H9 (cell line): Measurements from ENCODE around the gene ACSL3. TPM values are rescaled to one million over a fixed set of nuclear protein-coding genes. Genes with fewer than 3 reads are reported as not detected.

Experiments
- DNase-seq: peaks from one replicate; pipeline ENCODE4 v3.0.0-alpha.2; 2017
- H2AFZ ChIP-seq: one replicate; pipeline ENCODE4 v1.6.1; 2013; ENCODE audit warnings: mild to moderate bottlenecking, low read length, control low read depth, moderate library complexity
- H2AK5ac ChIP-seq: 2 replicates; pipeline ENCODE4 v1.6.1; 2013; ENCODE audit warnings: low read length, control low read depth, mixed read lengths; ENCODE audit not compliant: insufficient read length
- H2BK120ac ChIP-seq: one replicate; pipeline ENCODE4 v1.6.1; 2013; ENCODE audit warnings: low read depth, mild to moderate bottlenecking, low read length, control low read depth, inconsistent platforms; ENCODE audit not compliant: poor library complexity, severe bottlenecking
- H2BK12ac ChIP-seq: 2 replicates; pipeline ENCODE4 v1.6.1; 2013; ENCODE audit warnings: low read length, control low read depth, mixed read lengths, low read depth; ENCODE audit not compliant: insufficient read length
- H2BK15ac ChIP-seq: 2 replicates; pipeline ENCODE4 v1.6.1; 2013; ENCODE audit warnings: low read depth, low read length, control low read depth
- H2BK20ac ChIP-seq: one replicate; pipeline ENCODE4 v1.6.1; 2013; ENCODE audit warnings: low read depth, mild to moderate bottlenecking, low read length, control low read depth, inconsistent platforms; ENCODE audit not compliant: poor library complexity, severe bottlenecking
- H2BK5ac ChIP-seq: 2 replicates; pipeline ENCODE4 v1.6.1; 2013; ENCODE audit warnings: low read length, control low read depth, mixed read lengths; ENCODE audit not compliant: insufficient read length
- H3K14ac ChIP-seq: 2 replicates; pipeline ENCODE4 v1.6.1; 2013; ENCODE audit warnings: low read length, control low read depth; ENCODE audit not compliant: insufficient read depth
- H3K18ac ChIP-seq: 2 replicates; pipeline ENCODE4 v1.6.1; 2013; ENCODE audit warnings: low read depth, mild to moderate bottlenecking, mixed read lengths, low read length, control low read depth; ENCODE audit not compliant: insufficient read length
- H3K23ac ChIP-seq: 2 replicates; pipeline ENCODE4 v1.6.1; 2013; ENCODE audit warnings: low read length, control low read depth, mixed read lengths, low read depth; ENCODE audit not compliant: insufficient read length
- H3K23me2 ChIP-seq: 2 replicates; pipeline ENCODE4 v1.6.1; 2013; ENCODE audit warnings: low read depth, mild to moderate bottlenecking, mixed read lengths, low read length, control low read depth; ENCODE audit not compliant: insufficient read length, poor library complexity, severe bottlenecking
- H3K27ac ChIP-seq: 2 replicates; pipeline ENCODE4 v1.5.1; 2013; ENCODE audit warnings: low read length, control low read depth, mixed read lengths, low read depth; ENCODE audit not compliant: insufficient read length
- H3K27me3 ChIP-seq: 2 replicates; pipeline ENCODE4 v1.6.1; 2013; ENCODE audit warnings: low read length, control low read depth, inconsistent platforms; ENCODE audit not compliant: insufficient read depth
- H3K4ac ChIP-seq: 2 replicates; pipeline ENCODE4 v1.6.1; 2013; ENCODE audit warnings: low read depth, mild to moderate bottlenecking, control low read depth, inconsistent platforms, low read length, moderate library complexity
- H3K4me1 ChIP-seq: 2 replicates; pipeline ENCODE4 v1.6.1; 2013; ENCODE audit warnings: low read length, control low read depth, inconsistent platforms; ENCODE audit not compliant: insufficient read depth
- H3K4me2 ChIP-seq: 2 replicates; pipeline ENCODE4 v1.6.1; 2013; ENCODE audit warnings: low read length, control low read depth, mixed read lengths; ENCODE audit not compliant: insufficient read length, insufficient read depth
- H3K56ac ChIP-seq: 2 replicates; pipeline ENCODE4 v1.6.1; 2013; ENCODE audit warnings: low read depth, mild to moderate bottlenecking, mixed read lengths, low read length, control low read depth; ENCODE audit not compliant: insufficient read length
- H3K79me1 ChIP-seq: 2 replicates; pipeline ENCODE4 v1.6.1; 2013; ENCODE audit warnings: low read depth, mild to moderate bottlenecking, moderate library complexity, low read length, control low read depth, inconsistent platforms; ENCODE audit not compliant: insufficient read depth, poor library complexity, severe bottlenecking
- H3K79me2 ChIP-seq: 2 replicates; pipeline ENCODE4 v1.6.1; 2013; ENCODE audit warnings: low read length, control low read depth, inconsistent platforms; ENCODE audit not compliant: insufficient read depth
- H3K9ac ChIP-seq: 2 replicates; pipeline ENCODE4 v1.6.1; 2013; ENCODE audit warnings: low read length, control low read depth, mixed read lengths; ENCODE audit not compliant: insufficient read length; ENCODE audit errors: extremely low read depth
- H3K9me3 ChIP-seq: one replicate; pipeline ENCODE4 v1.6.1; 2013; ENCODE audit warnings: low read depth, low read length, inconsistent platforms; ENCODE audit not compliant: control insufficient read depth
- H3T11ph ChIP-seq: one replicate; pipeline ENCODE4 v1.6.1; 2013; ENCODE audit warnings: mild to moderate bottlenecking, low read length, control low read depth, inconsistent platforms
- H4K20me1 ChIP-seq: one replicate; pipeline ENCODE4 v1.6.1; 2013; ENCODE audit not compliant: control insufficient read depth, insufficient read length, insufficient read depth
- H4K5ac ChIP-seq: 2 replicates; pipeline ENCODE4 v1.6.1; 2013; ENCODE audit warnings: low read depth, mild to moderate bottlenecking, mixed read lengths, low read length, control low read depth; ENCODE audit not compliant: insufficient read length
- H4K8ac ChIP-seq: replicated peaks from 2 replicates; pipeline ENCODE4 v1.6.1; 2013; ENCODE audit warnings: low read length, control low read depth, mixed read lengths, low read depth; ENCODE audit not compliant: insufficient read length
- H4K91ac ChIP-seq: 2 replicates; pipeline ENCODE4 v1.6.1; 2013; ENCODE audit warnings: low read depth, mild to moderate bottlenecking, moderate library complexity, mixed read lengths, low read length, control low read depth; ENCODE audit not compliant: insufficient read length
- H3K27ac Mint-ChIP-seq, 3 experiments: 2 replicates in 2 of 3; 3 replicates in 1 of 3; pipeline ENCODE4 v1.8.0; 2020 to 2021; ENCODE audit warnings: mixed read lengths in 3 of 3, mild to moderate bottlenecking in 1 of 3, moderate library complexity in 1 of 3
- H3K27me3 Mint-ChIP-seq: 2 replicates; pipeline ENCODE4 v1.8.0; 2021; ENCODE audit warnings: low read depth, mild to moderate bottlenecking, moderate library complexity, mixed read lengths
- H3K36me3 Mint-ChIP-seq, 3 experiments: 2 replicates in 2 of 3; 3 replicates in 1 of 3; pipeline ENCODE4 v1.8.0; 2020 to 2021; ENCODE audit warnings: low read depth in 3 of 3, mixed read lengths in 3 of 3; ENCODE audit not compliant: insufficient read depth in 1 of 3
- H3K4me1 Mint-ChIP-seq, 2 experiments: 2 replicates each; pipeline ENCODE4 v1.8.0; 2020; ENCODE audit warnings: mixed read lengths in 2 of 2
- H3K4me3 Mint-ChIP-seq, 2 experiments: 2 replicates in 1 of 2; 3 replicates in 1 of 2; pipeline ENCODE4 v1.8.0; 2020 to 2021; ENCODE audit warnings: mild to moderate bottlenecking in 2 of 2, mixed read lengths in 2 of 2, moderate library complexity in 1 of 2
- H3K9me3 Mint-ChIP-seq, 2 experiments: 2 replicates in 1 of 2; 3 replicates in 1 of 2; pipeline ENCODE4 v1.8.0; 2020; ENCODE audit warnings: mild to moderate bottlenecking in 2 of 2, mixed read lengths in 2 of 2, moderate library complexity in 1 of 2
- WGBS: extraction: QIAGEN DNeasy Blood & Tissue Kit; methylation state at CpG from one replicate; pipeline ENCODE4 v1.1.7; 2013; ENCODE audit warnings: missing lambda C conversion rate, low lambda C conversion rate, mixed read lengths; ENCODE audit not compliant: insufficient read length; ENCODE audit errors: extremely low coverage; 5-methylcytosine and 5-hydroxymethylcytosine counted together
- total RNA-seq: library from RNA; stranded (reverse); gene quantifications from 2 replicates; pipeline ENCODE4 v1.2.1, GENCODE V29; 2021
- TF ChIP-seq, protein P1 (sequence below): fragments of 200-600 bp; sonication (generic); conservative IDR thresholded peaks from 3 replicates; pipeline ENCODE4 v1.8.0; 2021; ENCODE audit warnings: antibody characterized with exemption, mild to moderate bottlenecking

Gene ACSL3
- total RNA-seq, 1 experiment from 2014 or later, result 60.9 TPM

DNA sequence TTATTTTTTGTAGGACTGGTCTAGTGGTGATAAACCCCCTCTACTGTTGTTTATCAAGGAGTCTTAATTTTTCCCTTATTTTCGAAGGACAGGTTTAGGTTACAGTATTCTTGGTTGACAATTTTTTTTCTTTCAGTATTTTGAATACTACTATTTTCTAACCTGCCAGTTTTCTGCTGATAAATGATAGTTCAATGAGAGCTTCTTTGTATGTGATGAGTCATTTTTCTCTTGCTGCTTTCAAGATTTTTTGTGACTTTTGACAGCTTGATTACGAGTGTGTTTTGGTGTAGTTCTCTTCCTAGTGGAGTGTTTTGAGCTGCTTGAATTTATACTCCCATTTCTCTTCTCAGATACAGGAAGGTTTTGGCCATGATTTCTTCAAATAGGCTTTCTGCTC lies 77.5 kb downstream of the ACSL3 start:
- Histone ChIP-seq H2BK15ac (no peak overlapping the region), H3K79me2 (no peaks in the 10 kb centered on the region; the same call in 1 of the 2 replicates), H3K4me1 (no peaks in the 10 kb centered on the region), H2BK12ac (no peak overlapping the region), H3K27me3 (no peaks in the 10 kb centered on the region), H4K5ac (no peak overlapping the region), H2AFZ (no peak overlapping the region), H3K56ac (no peak overlapping the region), H4K91ac (no peak overlapping the region), H2BK5ac (no peak overlapping the region), H3K14ac (no peak overlapping the region), H2AK5ac (no peak overlapping the region), H3K23me2 (no peaks in the 10 kb centered on the region), H3K18ac (no peak overlapping the region), H3K9me3 (no peaks in the 10 kb centered on the region), H3K4me2 (no peak overlapping the region), H3K9ac (no peak overlapping the region), H3T11ph (no peak overlapping the region), H2BK20ac (no peak overlapping the region), H3K23ac (no peak overlapping the region), H3K4ac (no peak overlapping the region), H3K27ac (no peak overlapping the region), H3K79me1 (no peaks in the 10 kb centered on the region), H2BK120ac (no peak overlapping the region), H4K8ac (no peak overlapping the region), H4K20me1 (no peaks in the 10 kb centered on the region)
- TF ChIP-seq, protein P1, sequence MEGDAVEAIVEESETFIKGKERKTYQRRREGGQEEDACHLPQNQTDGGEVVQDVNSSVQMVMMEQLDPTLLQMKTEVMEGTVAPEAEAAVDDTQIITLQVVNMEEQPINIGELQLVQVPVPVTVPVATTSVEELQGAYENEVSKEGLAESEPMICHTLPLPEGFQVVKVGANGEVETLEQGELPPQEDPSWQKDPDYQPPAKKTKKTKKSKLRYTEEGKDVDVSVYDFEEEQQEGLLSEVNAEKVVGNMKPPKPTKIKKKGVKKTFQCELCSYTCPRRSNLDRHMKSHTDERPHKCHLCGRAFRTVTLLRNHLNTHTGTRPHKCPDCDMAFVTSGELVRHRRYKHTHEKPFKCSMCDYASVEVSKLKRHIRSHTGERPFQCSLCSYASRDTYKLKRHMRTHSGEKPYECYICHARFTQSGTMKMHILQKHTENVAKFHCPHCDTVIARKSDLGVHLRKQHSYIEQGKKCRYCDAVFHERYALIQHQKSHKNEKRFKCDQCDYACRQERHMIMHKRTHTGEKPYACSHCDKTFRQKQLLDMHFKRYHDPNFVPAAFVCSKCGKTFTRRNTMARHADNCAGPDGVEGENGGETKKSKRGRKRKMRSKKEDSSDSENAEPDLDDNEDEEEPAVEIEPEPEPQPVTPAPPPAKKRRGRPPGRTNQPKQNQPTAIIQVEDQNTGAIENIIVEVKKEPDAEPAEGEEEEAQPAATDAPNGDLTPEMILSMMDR, result no peak
- Mint-ChIP-seq H3K36me3 (peaks cover 35 to 46% (median 36%) of the 10 kb centered on the region in 3 experiments), H3K4me3 (no peak overlapping the region), H3K27me3 (no peaks in the 10 kb centered on the region), H3K4me1 (peaks cover 4% of the 10 kb centered on the region in 2 experiments; a peak in 3 of 4 replicates), H3K9me3 (peaks cover 7 to 12% of the 10 kb centered on the region in 2 experiments; a peak in 4 of 5 replicates), H3K27ac (no peak overlapping the region)
- WGBS, result no CpG with 5 or more reads among the region's 2 CpGs
- no peak for DNase-seq
